ENCODE results near the gene CELSR3. TPM values are rescaled to one million over a fixed set of nuclear protein-coding genes. Genes with fewer than 3 reads are reported as not detected.

The CELSR3 gene
- total RNA-seq, 1 donor from 2014 or later: 162 TPM

GRCh38 chr3:48679411-48680391, 17.0 kb upstream of the CELSR3 start:
- TF ChIP-seq, protein P1, sequence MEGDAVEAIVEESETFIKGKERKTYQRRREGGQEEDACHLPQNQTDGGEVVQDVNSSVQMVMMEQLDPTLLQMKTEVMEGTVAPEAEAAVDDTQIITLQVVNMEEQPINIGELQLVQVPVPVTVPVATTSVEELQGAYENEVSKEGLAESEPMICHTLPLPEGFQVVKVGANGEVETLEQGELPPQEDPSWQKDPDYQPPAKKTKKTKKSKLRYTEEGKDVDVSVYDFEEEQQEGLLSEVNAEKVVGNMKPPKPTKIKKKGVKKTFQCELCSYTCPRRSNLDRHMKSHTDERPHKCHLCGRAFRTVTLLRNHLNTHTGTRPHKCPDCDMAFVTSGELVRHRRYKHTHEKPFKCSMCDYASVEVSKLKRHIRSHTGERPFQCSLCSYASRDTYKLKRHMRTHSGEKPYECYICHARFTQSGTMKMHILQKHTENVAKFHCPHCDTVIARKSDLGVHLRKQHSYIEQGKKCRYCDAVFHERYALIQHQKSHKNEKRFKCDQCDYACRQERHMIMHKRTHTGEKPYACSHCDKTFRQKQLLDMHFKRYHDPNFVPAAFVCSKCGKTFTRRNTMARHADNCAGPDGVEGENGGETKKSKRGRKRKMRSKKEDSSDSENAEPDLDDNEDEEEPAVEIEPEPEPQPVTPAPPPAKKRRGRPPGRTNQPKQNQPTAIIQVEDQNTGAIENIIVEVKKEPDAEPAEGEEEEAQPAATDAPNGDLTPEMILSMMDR (IDR thresholded peaks at IDR 0.05; ENCODE audit: partially characterized antibody, unreplicated experiment): no peak
- no peak for DNase-seq
- Mint-ChIP-seq H3K9me3 (ENCODE audit: unreplicated experiment) (no peaks in the 10 kb centered on the region), H3K27me3 (ENCODE audit: unreplicated experiment) (peaks cover 1% of the 10 kb centered on the region), H3K4me3 (ENCODE audit: unreplicated experiment) (no peak overlapping the region), H3K36me3 (ENCODE audit: unreplicated experiment) (peaks cover 12% of the 10 kb centered on the region), H3K27ac (ENCODE audit: unreplicated experiment) (no peak overlapping the region), H3K4me1 (ENCODE audit: low read depth, unreplicated experiment) (peaks cover 11% of the 10 kb centered on the region)

GRCh38 chr3:48678566-48679380, 16.1 kb upstream of the CELSR3 start:
- Mint-ChIP-seq H3K4me1 (ENCODE audit: low read depth, unreplicated experiment) (peaks cover 4% of the 10 kb centered on the region), H3K27ac (ENCODE audit: unreplicated experiment) (no peak overlapping the region), H3K9me3 (ENCODE audit: unreplicated experiment) (no peaks in the 10 kb centered on the region), H3K27me3 (ENCODE audit: unreplicated experiment) (peaks cover 1% of the 10 kb centered on the region), H3K36me3 (ENCODE audit: unreplicated experiment) (peaks cover 12% of the 10 kb centered on the region), H3K4me3 (ENCODE audit: unreplicated experiment) (no peak overlapping the region)
- no peak for DNase-seq
- TF ChIP-seq, protein P1 (IDR thresholded peaks at IDR 0.05; ENCODE audit: partially characterized antibody, unreplicated experiment): no peak

DNA sequence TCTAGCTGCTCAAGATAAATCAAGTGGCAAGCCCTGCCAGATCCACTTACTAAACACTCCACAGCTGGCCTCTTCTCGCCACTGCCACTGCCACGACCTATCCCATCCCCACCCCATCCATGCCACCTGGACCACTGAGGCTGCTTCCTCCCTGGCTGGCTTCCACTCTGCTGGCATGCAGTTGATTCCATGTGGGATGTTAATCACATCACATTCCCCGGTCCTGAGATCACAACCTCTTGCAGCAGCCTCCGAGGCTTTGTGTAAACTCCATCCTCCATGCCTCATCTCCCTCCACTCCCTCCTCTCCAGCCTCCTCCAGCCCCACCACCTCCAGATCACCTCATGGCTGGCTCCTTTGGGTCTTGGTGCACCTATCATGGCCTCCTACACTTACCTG, 15.4 kb upstream of the CELSR3 start:
- peaks cover 3% of the 10 kb centered on the region for H3K9me3 Mint-ChIP-seq (ENCODE audit: unreplicated experiment)
- H3K27me3 Mint-ChIP-seq (ENCODE audit: unreplicated experiment): peaks cover 1% of the 10 kb centered on the region
- H3K4me1 Mint-ChIP-seq (ENCODE audit: low read depth, unreplicated experiment): peaks cover 4% of the 10 kb centered on the region
- H3K4me3 Mint-ChIP-seq (ENCODE audit: unreplicated experiment): no peak overlapping the region
- TF ChIP-seq, protein P1 (IDR thresholded peaks at IDR 0.05; ENCODE audit: partially characterized antibody, unreplicated experiment): no peak
- H3K36me3 Mint-ChIP-seq (ENCODE audit: unreplicated experiment): peaks cover 12% of the 10 kb centered on the region
- no peak overlapping the region for H3K27ac Mint-ChIP-seq (ENCODE audit: unreplicated experiment)
- no peak for DNase-seq

DNA sequence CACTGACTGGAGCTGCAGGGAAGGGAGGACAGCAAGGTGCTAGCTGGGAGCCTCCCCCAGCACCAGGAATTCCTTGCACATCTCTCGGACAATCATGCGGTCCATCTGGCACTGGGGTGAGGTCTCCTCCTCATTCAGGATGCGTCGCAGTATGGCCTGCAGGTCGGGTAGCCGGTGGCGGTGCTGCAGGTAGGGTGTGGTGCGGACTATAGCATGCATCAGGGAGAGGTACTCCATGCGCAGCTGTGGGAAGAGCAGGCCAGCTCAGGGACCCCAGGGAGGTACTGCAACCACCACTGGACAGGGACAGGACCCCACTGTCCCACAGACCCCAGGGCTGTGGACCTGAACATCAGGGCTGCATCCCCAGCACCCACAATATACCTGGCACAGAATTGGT, 11.8 kb upstream of the CELSR3 start:
- no peaks in the 10 kb centered on the region for H3K27me3 Mint-ChIP-seq (ENCODE audit: unreplicated experiment)
- peaks cover 7% of the 10 kb centered on the region for H3K36me3 Mint-ChIP-seq (ENCODE audit: unreplicated experiment)
- H3K27ac Mint-ChIP-seq (ENCODE audit: unreplicated experiment): no peak overlapping the region
- peaks cover 3% of the 10 kb centered on the region for H3K9me3 Mint-ChIP-seq (ENCODE audit: unreplicated experiment)
- no peak for DNase-seq
- H3K4me1 Mint-ChIP-seq (ENCODE audit: low read depth, unreplicated experiment): no peaks in the 10 kb centered on the region
- no peak overlapping the region for H3K4me3 Mint-ChIP-seq (ENCODE audit: unreplicated experiment)
- TF ChIP-seq, protein P1 (IDR thresholded peaks at IDR 0.05; ENCODE audit: partially characterized antibody, unreplicated experiment): no peak

All from glutamatergic neuron (in vitro differentiated cells).